SH-SY5Y (cell line): ENCODE results near the gene OR8U1.

Source experiments
- GATA2 ChIP-seq: IDR thresholded peaks from 2 replicates; pipeline ENCODE4 v1.6.1; 2011; ENCODE audit warnings: mild to moderate bottlenecking, low read depth, low read length
- GATA3 ChIP-seq: IDR thresholded peaks from 2 replicates; pipeline ENCODE4 v1.6.1; 2011; ENCODE audit warnings: low read depth, mild to moderate bottlenecking, low read length, moderate library complexity

GRCh38 chr11:56404393-56404792 is 29.0 kb downstream of the OR8U1 start:
- no peak for TF ChIP-seq GATA3
- TF ChIP-seq GATA2: no peak
